ENCODE results near the gene PHETA1.
"Not testable (repeated sequence)": the region's sequence is repeated elsewhere in the genome, so short reads cannot be mapped to it uniquely, and the experiment has no call there.

The PHETA1 gene

DNA sequence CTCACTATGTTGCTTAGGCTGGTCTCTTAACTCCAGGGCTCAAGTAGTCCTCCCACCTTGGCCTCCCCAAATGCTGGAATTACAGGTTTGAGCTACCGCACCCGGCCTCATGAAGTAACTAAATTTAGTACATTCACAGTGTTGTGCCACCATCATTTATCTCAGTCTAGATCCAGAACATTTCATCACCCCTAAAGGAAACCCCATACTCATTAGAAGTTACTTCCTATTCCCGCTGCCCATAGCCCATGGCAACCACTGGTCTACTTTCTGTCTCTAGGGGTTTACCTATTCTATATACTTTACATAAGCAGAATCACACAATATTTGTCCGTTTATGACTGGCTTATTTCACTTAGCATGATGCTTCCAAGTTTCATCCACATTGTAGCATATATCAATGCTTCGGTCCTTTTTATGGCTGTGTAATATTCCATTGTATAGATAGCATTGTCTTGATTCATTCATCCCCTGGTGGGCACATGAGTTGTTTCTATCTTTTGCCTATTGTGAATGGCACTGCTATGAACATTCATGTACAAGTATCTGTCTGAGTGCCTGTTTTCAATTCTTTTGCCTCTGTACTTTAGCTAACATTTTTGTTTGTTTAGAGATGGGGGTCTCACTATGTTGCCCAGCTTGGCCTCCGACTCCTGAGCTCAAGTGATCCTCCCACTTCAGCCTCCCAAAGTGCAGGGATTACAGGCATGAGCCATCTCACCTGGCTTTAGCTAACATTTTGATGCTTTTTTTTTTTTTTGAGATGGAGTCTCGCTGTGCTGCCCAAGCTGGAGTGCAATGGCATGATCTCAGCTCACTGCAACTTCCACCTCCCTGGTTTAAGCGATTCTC is 26.7 kb upstream of the PHETA1 start:
- H3K27ac Mint-ChIP-seq, result no peak overlapping the region
- peaks cover 30% of the 10 kb centered on the region for H3K4me1 Mint-ChIP-seq (ENCODE audit: low read depth)
- H3K27me3 Mint-ChIP-seq, result no peaks in the 10 kb centered on the region
- H3K4me3 Mint-ChIP-seq, result no peak overlapping the region
- H3K9me3 Mint-ChIP-seq (ENCODE audit: low read depth), result no peaks in the 10 kb centered on the region
- H3K36me3 Mint-ChIP-seq, result no peaks in the 10 kb centered on the region

DNA sequence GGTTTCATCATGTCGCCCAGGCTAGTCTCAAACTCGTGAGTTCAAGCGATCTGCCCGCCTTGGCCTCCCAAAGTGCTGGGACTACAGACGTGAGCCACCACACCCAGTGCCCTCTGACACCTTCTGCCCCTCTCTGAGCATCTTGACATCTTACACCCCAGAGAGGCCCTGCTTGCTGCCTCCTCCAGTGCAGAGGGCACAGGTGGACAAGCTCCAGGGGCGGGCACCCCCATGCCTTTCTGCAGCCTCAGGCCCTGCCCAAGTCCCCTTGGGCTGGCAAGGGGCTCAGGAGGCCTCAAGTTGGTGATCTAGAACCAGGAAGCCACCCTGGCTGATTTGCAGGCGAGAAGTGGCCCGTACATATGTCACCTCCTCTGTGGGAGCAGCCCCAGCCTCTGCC is 25.6 kb upstream of the PHETA1 start:
- Mint-ChIP-seq H3K4me1 (ENCODE audit: low read depth) (peaks cover 19% of the 10 kb centered on the region), H3K27me3 (no peaks in the 10 kb centered on the region), H3K4me3 (no peak overlapping the region), H3K36me3 (no peaks in the 10 kb centered on the region), H3K9me3 (ENCODE audit: low read depth) (no peaks in the 10 kb centered on the region), H3K27ac (no peak overlapping the region)

DNA sequence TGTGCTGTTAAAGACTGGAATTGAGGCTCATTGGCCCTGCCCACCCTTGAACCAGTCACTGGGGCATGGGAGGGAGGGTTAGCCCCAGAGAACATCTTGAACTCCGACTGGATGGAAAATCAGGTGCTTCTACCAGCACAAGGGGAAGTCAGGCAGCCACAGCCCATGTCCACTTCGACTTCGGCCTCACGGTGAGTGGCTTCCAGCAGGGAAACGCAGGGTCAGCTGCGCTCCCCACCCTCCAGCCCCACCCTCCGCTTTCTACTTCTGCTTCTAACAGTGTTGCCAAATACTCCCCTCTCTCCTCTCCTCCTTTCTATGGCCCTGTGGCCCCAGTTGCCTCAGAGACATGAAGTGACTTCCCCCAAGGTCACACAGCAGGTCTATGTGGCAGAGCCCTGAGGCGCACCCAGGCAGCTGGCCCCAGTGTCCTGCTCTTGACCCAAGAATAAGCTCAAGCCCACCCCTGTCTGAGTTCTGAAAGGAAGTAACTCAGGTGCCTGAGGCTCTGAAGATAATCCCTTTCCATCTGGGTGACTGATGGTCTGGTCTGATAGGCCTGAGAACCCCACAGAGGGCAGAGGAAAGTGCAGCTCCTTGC is 24.9 kb upstream of the PHETA1 start:
- peaks cover 13% of the 10 kb centered on the region for H3K4me1 Mint-ChIP-seq (ENCODE audit: low read depth)
- no peak overlapping the region for H3K27ac Mint-ChIP-seq
- H3K27me3 Mint-ChIP-seq, result no peaks in the 10 kb centered on the region
- H3K4me3 Mint-ChIP-seq, result no peak overlapping the region
- H3K36me3 Mint-ChIP-seq, result no peaks in the 10 kb centered on the region
- H3K9me3 Mint-ChIP-seq (ENCODE audit: low read depth), result no peaks in the 10 kb centered on the region

DNA sequence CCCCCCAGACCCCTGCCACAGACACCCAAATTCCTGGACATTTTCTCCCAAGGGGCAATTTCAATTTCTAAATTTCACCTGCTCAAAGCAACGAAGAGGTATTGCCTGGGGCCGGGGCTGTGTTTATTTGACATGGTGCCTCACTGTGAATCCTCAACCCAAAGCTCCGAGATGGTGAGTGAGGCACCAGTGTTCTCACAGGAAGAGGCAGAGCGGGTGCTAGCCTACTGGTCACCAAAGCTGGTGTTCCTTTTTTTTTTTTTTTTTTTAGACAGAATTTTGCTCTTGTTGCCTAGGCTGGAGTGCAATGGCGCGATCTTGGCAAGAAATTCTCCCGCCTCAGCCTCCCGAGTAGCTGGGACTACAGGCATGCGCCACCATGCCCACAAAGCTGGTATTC is 22.0 kb upstream of the PHETA1 start:
- Mint-ChIP-seq H3K9me3 (ENCODE audit: low read depth) (no peaks in the 10 kb centered on the region), H3K27ac (no peak overlapping the region), H3K27me3 (no peaks in the 10 kb centered on the region), H3K4me3 (no peak overlapping the region), H3K36me3 (no peaks in the 10 kb centered on the region), H3K4me1 (ENCODE audit: low read depth) (no peaks in the 10 kb centered on the region)

DNA sequence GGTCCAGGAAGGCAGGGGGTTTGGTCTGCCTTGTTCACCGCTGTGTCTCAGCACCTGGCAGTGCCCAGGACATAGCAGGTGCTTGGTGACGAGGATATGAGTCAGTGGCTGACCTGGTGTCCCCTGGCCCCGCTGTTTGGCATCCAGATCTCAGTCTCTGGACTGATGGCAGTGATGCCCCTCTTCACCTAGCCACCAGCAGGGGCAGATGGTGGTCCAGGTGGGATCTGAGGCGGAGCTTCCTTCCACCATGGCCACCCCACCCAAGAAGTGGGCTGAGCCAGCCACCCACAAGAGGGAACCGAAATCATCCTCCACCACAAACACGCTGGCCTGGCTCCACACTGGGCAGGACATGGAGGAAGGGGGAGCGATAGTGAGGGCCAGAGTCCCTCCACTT is 20.7 kb upstream of the PHETA1 start:
- Mint-ChIP-seq H3K9me3 (ENCODE audit: low read depth) (no peaks in the 10 kb centered on the region), H3K27ac (no peak overlapping the region), H3K4me1 (ENCODE audit: low read depth) (no peaks in the 10 kb centered on the region), H3K4me3 (no peak overlapping the region), H3K27me3 (no peaks in the 10 kb centered on the region), H3K36me3 (no peaks in the 10 kb centered on the region)

DNA sequence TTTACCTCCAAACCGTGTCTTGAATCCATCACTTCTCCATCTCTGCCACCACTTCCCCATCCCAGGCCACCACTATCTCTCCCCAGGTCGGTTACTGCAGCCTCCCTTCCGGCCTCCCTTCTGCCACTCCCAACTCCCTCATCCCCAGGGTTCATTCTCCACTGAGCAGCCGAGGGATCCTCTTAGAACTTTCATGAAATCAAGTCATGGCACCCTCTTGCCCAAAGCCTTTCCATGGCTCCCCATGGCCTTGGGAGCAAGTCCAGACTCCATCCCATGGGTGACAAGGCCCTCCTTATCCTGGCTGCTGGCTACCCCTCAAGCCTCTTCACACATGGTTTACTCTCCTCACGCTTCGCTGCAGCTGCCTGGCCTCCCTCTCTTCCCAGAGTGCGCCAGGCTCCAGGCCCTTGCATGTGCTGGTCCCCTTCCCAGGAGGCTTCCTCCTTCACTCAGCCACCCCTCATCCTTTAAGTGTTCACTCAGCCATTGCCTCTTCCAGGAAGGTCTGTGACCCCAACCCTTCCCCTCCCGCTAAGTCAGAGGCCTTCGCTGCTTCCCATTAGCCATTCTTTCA is 18.9 kb upstream of the PHETA1 start:
- H3K36me3 Mint-ChIP-seq, result no peaks in the 10 kb centered on the region
- no peak overlapping the region for H3K27ac Mint-ChIP-seq
- H3K27me3 Mint-ChIP-seq, result no peaks in the 10 kb centered on the region
- H3K4me3 Mint-ChIP-seq, result no peak overlapping the region
- H3K9me3 Mint-ChIP-seq (ENCODE audit: low read depth), result no peaks in the 10 kb centered on the region
- no peaks in the 10 kb centered on the region for H3K4me1 Mint-ChIP-seq (ENCODE audit: low read depth)

DNA sequence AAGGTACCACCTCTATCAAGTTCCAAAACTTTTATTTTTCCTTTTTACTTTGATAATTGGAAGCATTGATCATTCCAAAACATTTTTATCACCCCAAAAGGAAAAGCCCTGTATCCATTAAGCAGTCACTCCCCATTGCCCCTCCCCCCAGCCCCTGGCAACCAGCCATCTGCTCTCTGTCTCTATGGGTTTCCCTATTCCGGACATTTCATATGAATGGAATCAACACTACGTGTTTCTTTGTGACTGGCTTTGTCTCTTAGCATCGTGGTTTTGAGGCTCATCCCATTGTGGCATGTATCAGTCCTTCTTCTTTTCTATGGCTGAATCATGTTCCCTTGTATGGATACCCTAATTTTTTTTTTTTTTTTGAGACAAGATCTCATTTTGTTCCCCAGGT is 18.0 kb upstream of the PHETA1 start:
- H3K4me3 Mint-ChIP-seq, result no peak overlapping the region
- no peaks in the 10 kb centered on the region for H3K9me3 Mint-ChIP-seq (ENCODE audit: low read depth)
- H3K27me3 Mint-ChIP-seq, result no peaks in the 10 kb centered on the region
- H3K36me3 Mint-ChIP-seq, result no peaks in the 10 kb centered on the region
- no peaks in the 10 kb centered on the region for H3K4me1 Mint-ChIP-seq (ENCODE audit: low read depth)
- H3K27ac Mint-ChIP-seq, result no peak overlapping the region

DNA sequence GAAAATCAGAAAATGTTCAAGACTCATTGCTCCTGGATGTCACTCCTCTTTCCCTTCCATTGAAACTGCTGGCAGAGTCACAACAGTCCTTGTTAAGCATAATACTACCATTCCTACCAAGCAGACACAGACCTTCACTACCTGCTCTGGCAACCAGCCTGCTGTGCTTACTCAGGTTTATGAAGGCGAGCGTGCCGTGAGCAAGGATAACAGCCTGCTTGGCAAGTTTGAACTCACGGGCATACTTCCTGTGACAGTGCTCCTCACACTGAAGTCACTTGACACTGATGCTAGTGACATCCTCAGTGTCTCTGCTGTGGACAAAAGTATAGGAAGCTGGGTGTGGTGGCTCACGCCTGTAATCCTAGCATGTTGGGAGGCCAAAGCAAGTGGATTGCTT is 15.7 kb upstream of the PHETA1 start:
- no peaks in the 10 kb centered on the region for H3K4me1 Mint-ChIP-seq (ENCODE audit: low read depth)
- no peaks in the 10 kb centered on the region for H3K9me3 Mint-ChIP-seq (ENCODE audit: low read depth)
- no peaks in the 10 kb centered on the region for H3K36me3 Mint-ChIP-seq
- no peak overlapping the region for H3K27ac Mint-ChIP-seq
- H3K4me3 Mint-ChIP-seq, result no peak overlapping the region
- H3K27me3 Mint-ChIP-seq, result peaks cover 2% of the 10 kb centered on the region

DNA sequence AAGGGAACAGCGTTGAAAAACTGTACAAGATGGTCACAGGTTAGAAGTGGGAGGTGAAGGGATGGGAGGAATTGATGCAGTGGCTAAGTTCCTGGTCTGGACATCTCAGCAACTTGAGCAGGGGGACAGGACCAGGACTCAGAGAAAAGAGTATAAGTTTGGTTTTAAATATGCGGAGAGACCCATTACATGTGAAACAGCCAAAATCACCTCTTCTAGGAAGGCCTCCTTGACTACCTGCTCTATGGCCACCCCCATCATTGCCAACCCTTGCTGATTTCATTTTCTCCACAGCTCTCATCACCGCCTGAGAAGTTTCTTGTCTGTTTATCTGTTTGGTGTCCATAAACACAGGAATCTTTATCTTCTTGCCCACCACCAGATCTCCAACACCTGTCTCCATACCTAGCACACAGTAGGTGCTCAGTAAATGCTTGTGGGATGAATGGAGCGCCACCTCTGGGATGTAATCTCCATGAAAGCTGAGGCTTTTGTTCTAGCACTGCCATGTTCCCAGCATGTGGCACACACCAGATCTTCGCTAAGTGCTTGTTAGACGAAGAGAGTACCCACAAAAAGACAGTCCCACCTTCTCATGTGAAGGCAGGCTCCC is 11.2 kb upstream of the PHETA1 start:
- Mint-ChIP-seq H3K27me3 (peaks cover 4% of the 10 kb centered on the region), H3K9me3 (ENCODE audit: low read depth) (no peaks in the 10 kb centered on the region), H3K4me1 (ENCODE audit: low read depth) (no peaks in the 10 kb centered on the region), H3K36me3 (peaks cover 2% of the 10 kb centered on the region), H3K4me3 (no peak overlapping the region), H3K27ac (no peak overlapping the region)

DNA sequence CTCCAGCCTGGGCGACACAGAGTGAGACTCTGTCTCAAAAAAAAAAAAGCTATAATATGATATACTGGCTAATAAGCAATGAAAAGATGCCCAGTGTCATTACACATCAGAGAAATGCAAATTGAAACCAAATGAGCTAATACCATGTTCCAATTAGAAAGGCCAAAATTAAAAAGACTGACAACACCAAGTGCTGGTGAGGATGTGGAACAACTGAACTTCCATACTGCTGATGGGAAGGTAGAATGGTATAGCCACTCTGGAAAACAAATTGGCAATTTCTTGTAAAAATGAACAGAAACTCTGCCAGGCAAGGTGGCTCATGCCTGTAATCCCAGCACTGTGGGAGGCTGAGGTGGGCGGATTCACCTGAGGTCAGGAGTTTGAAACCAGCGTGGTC is 8.5 kb upstream of the PHETA1 start:
- Mint-ChIP-seq H3K4me3 (no peak overlapping the region), H3K27me3 (peaks cover 4% of the 10 kb centered on the region)

DNA sequence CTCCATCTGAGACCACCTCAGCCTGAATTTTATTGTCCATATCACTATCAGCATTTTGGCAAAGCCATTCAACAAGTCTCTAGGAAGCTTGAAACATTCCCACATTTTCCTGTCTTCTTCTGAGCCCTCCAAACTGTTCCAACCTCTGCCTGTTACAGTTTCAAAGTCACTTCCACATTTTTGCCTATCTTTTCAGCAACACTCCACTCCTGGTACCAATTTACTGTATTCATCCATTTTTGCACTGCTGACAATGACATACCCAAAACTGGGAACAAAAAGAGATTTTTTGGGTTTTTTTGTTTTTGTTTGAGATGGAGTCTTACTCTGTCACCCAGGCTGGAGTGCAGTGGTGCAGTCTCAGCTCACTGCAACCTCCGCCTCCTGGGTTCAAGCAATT is 4.3 kb upstream of the PHETA1 start:
- H3K36me3 Mint-ChIP-seq; H3K27me3 Mint-ChIP-seq; H3K4me3 Mint-ChIP-seq; H3K9me3 Mint-ChIP-seq (ENCODE audit: low read depth); H3K4me1 Mint-ChIP-seq (ENCODE audit: low read depth); H3K27ac Mint-ChIP-seq: not testable (repeated sequence)

More for the DNA sequence above, 8.5 kb upstream of the PHETA1 start:
- H3K27ac Mint-ChIP-seq, result no peak overlapping the region
- H3K4me1 Mint-ChIP-seq (ENCODE audit: low read depth), result no peaks in the 10 kb centered on the region
- no peaks in the 10 kb centered on the region for H3K9me3 Mint-ChIP-seq (ENCODE audit: low read depth)
- H3K36me3 Mint-ChIP-seq, result peaks cover 2% of the 10 kb centered on the region

DNA sequence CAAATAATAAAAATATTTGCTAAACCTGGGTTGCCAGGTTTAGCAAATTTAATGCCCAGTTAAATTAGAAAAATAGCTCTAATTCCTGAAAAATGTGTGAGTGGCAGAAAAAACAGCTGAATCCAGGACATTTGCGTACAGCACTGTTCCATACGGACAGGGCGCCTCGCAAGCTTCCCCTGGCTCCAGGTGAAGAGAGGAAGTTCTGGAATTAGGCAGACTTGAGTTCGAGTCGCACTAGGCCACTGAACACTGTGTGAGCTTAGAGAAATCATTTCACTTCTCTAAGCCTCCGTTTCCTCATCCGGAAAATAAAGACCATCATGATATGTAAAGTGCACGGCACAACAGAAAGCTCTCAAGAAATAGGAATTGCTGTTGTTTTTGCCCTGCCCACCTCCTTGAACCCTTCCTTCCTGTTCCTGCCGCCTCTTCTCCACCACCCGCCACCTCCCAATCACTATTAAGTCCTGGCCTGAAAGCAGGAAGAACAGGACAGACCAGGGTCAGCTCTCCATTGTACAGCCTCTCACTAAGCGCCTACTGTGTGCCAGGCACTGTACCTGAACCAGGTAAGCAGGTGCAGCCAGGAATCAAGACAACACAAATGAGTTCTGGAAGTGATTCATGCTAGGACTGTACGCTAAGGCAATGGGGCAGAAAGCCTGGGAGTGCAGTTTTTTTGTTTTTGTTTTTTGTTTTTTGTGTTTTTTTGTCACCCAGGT is 763 bp upstream of the PHETA1 start:
- H3K27ac Mint-ChIP-seq, result no peak overlapping the region
- H3K4me3 Mint-ChIP-seq, result peak overlapping the region; percentile 81
- peaks cover 18% of the 10 kb centered on the region for H3K4me1 Mint-ChIP-seq (ENCODE audit: low read depth)
- no peaks in the 10 kb centered on the region for H3K27me3 Mint-ChIP-seq
- H3K36me3 Mint-ChIP-seq, result no peaks in the 10 kb centered on the region
- no peaks in the 10 kb centered on the region for H3K9me3 Mint-ChIP-seq (ENCODE audit: low read depth)

DNA sequence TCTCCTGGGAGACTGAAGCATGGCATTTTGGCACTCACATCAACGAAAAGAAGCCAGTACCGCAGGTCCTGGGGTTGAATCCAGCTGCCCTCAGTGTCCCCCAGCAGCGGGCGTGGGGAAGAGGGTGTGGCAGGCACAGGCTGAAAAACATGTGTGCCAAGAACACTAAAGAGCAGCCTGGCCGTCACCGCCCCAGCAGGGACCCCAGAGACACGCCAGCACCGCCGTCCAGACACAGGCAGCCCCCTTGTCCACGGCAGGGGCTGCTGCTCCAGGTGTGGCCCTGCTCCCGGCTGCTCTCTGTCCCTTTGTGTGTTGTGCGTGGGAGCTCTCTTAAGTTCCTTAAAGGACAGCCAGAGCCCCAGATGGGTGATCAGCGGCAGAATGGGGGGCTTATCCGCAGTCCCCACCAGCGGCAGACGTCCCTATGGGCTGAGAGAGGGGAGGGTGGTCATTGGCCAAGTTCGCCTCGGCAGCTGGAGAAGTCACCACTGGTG is 556 bp downstream of the PHETA1 start:
- no peaks in the 10 kb centered on the region for H3K27me3 Mint-ChIP-seq
- peaks cover 18% of the 10 kb centered on the region for H3K4me1 Mint-ChIP-seq (ENCODE audit: low read depth)

DNA sequence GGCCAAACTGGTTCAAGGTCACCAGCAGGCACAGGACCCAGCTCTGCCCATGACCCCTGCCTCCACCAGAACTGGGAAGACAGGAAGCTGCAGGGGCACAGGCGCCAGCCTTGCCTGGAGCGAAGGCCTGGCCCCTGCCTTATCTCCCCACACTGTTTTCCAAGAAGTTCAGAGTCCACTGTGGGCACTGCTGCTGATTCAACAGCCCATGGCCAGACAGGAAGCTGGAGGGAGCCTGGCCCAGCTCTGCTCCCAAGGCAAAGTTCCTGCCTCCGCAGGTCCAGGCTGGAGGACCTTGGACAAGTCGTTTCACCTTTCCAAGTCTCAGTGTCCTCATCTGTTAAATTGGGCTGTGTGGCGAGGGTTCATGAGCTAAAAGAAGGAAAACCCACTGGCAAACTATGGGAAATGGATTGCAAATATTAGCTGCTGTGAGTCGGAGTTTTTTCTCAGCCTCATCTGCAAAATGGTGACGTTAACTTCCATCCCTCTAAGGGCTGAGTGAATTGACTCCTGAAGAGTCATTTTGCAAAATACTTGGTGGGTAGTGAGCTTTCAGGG is 1.2 kb downstream of the PHETA1 start:
- H3K4me1 Mint-ChIP-seq (ENCODE audit: low read depth), result peaks cover 18% of the 10 kb centered on the region
- H3K27ac Mint-ChIP-seq, result no peak overlapping the region
- no peaks in the 10 kb centered on the region for H3K27me3 Mint-ChIP-seq
- H3K9me3 Mint-ChIP-seq (ENCODE audit: low read depth), result no peaks in the 10 kb centered on the region
- no peaks in the 10 kb centered on the region for H3K36me3 Mint-ChIP-seq
- H3K4me3 Mint-ChIP-seq, result peak overlapping the region; percentile 77

More for the DNA sequence above, 556 bp downstream of the PHETA1 start:
- H3K9me3 Mint-ChIP-seq (ENCODE audit: low read depth), result no peaks in the 10 kb centered on the region
- H3K27ac Mint-ChIP-seq, result no peak overlapping the region
- H3K36me3 Mint-ChIP-seq, result no peaks in the 10 kb centered on the region
- H3K4me3 Mint-ChIP-seq, result peak overlapping the region; percentile 77
